GM21576 (cell line): ENCODE results near the gene MDGA2.

ENCODE experiments used
- ATAC-seq: cut with Tn5 transposase; IDR thresholded peaks from one replicate; pipeline ENCODE4 v1.9.1; 2021; ENCODE audit warnings: mild to moderate bottlenecking, moderate library complexity; ENCODE audit not compliant: unreplicated experiment

The MDGA2 gene

GRCh38 chr14:47675466-47676314, at the start of gene MDGA2:
Gene MDGA2, minus strand, starts transcription at chr14:47675605.
- no peak for ATAC-seq

- ATAC-seq: no peak
Measured at GRCh38 chr14:47722929-47723693, 47.7 kb upstream of the MDGA2 start.

- ATAC-seq: no peak
Measured at GRCh38 chr14:47720281-47720680, 44.9 kb upstream of the MDGA2 start.

- ATAC-seq: no peak
Measured at GRCh38 chr14:47715330-47715729, 39.9 kb upstream of the MDGA2 start.

GRCh38 chr14:47710581-47710980, 35.2 kb upstream of the MDGA2 start:
- ATAC-seq: no peak

- ATAC-seq: no peak
Measured at GRCh38 chr14:47705683-47706082, 30.3 kb upstream of the MDGA2 start.

GRCh38 chr14:47691829-47692228, 16.4 kb upstream of the MDGA2 start:
- no peak for ATAC-seq

- no peak for ATAC-seq
Measured at GRCh38 chr14:47678993-47679392, 3.6 kb upstream of the MDGA2 start.

- no peak for ATAC-seq
Measured at GRCh38 chr14:47678157-47678556, 2.8 kb upstream of the MDGA2 start.

GRCh38 chr14:47676315-47676617, 861 bp upstream of the MDGA2 start:
- ATAC-seq: no peak

GRCh38 chr14:47674543-47675465, 601 bp downstream of the MDGA2 start:
- no peak for ATAC-seq

GRCh38 chr14:47674148-47674542, 1.3 kb downstream of the MDGA2 start:
- no peak for ATAC-seq

GRCh38 chr14:47665337-47666134, 9.9 kb downstream of the MDGA2 start:
- no peak for ATAC-seq

GRCh38 chr14:47662466-47662865, 12.9 kb downstream of the MDGA2 start:
- no peak for ATAC-seq

- no peak for ATAC-seq
Measured at GRCh38 chr14:47660158-47660557, 15.2 kb downstream of the MDGA2 start.

- no peak for ATAC-seq
Measured at GRCh38 chr14:47658041-47658440, 17.4 kb downstream of the MDGA2 start.

- ATAC-seq: no peak
Measured at GRCh38 chr14:47657143-47657542, 18.3 kb downstream of the MDGA2 start.

GRCh38 chr14:47651337-47651736, 24.1 kb downstream of the MDGA2 start:
- no peak for ATAC-seq

GRCh38 chr14:47637753-47638152, 37.7 kb downstream of the MDGA2 start:
- ATAC-seq: no peak
